Activated T-helper 1 cell treated with anti-CD3 and anti-CD28 coated beads, Interleukin-12 subunit alpha, Interleukin-12 subunit beta, Interleukin-2, Interleukin-4 antibody, amounts not matched to agents 30 ng/mL and 10 ng/mL and 1 ng/mL, durations not matched to agents 14 hours and 24 hours and 36 hours (primary cell): Measurements from ENCODE around the gene TMEM88. TPM values are rescaled to one million over a fixed set of nuclear protein-coding genes. Genes with fewer than 3 reads are reported as not detected.

Experiments
- DNase-seq: peaks from one replicate; pipeline ENCODE4 v3.0.0; 2021; ENCODE audit warnings: low spot score
- H3K27ac Mint-ChIP-seq: one replicate; pipeline ENCODE4 v1.8.0; 2021; ENCODE audit warnings: mild to moderate bottlenecking, mixed read lengths
- H3K27me3 Mint-ChIP-seq: one replicate; pipeline ENCODE4 v1.8.0; 2022; ENCODE audit warnings: mild to moderate bottlenecking, moderate library complexity, mixed read lengths; ENCODE audit not compliant: insufficient read depth
- H3K36me3 Mint-ChIP-seq: one replicate; pipeline ENCODE4 v1.8.0; 2021; ENCODE audit warnings: low read depth, mixed read lengths
- H3K4me1 Mint-ChIP-seq: one replicate; pipeline ENCODE4 v1.8.0; 2021; ENCODE audit warnings: low read depth, mixed read lengths
- H3K4me3 Mint-ChIP-seq: one replicate; pipeline ENCODE4 v1.8.0; 2021; ENCODE audit warnings: mild to moderate bottlenecking, moderate library complexity, mixed read lengths
- H3K9me3 Mint-ChIP-seq: one replicate; pipeline ENCODE4 v1.8.0; 2021; ENCODE audit warnings: mixed read lengths
- intact Hi-C: fragments of 100-400 bp; cut with micrococcal nuclease; formaldehyde crosslinking; loops from one replicate; pipeline ENCODE4 v1.15.1; 2024
- total RNA-seq: library from RNA; stranded (reverse); gene quantifications from 2 replicates; pipeline ENCODE4 v1.2.3, GENCODE V29; 2022

The TMEM88 gene
- total RNA-seq, 1 donor from 2014 or later, result 7.4 TPM

DNA sequence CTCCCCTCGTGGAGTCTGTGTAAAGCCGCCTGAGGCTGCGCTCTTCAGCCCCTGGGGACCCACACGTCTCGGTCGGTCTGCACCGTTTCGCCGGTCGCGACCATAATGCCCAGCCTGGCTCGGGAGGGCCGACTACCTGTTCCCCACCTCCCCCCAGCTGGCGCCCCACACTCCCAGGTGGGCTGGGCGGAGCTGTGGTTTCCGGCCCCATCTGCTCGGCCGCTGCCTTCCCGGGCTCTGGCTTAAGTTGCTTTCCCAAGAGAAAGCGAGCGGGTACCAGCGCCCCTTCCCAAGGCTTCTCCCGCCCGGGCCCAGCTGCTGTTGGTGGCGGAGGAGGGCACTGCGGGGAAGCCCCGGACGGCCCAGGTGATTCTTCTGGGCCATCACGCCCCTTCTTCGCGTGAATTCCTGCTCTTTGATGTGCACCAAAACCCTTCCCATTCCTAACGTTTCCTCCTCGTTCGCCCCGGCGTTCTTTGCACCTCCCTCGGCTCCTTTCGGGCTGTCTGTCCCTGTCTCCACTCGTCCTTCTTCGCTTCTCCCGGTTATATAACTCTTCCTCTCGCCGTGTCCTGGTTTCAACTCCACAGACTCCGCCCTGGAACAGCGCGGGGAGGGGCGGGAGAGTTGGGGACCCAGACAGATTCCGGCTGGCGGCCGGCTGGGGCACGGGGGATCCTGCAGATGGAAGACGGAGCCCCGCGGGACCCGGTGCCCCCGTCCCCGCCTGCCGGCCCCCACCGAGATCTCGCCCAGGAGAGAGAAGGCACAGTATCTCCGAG is 18.9 kb upstream of the TMEM88 start:
- H3K4me3 Mint-ChIP-seq, result peak overlapping the region; percentile 85
- peaks cover 54% of the 10 kb centered on the region for H3K4me1 Mint-ChIP-seq
- peaks cover 4% of the 10 kb centered on the region for H3K36me3 Mint-ChIP-seq
- H3K27me3 Mint-ChIP-seq, result peaks cover 12% of the 10 kb centered on the region
- no peaks in the 10 kb centered on the region for H3K9me3 Mint-ChIP-seq
- intact Hi-C loops, result loop anchor here (1.0 to 2.0 kb wide), 3 partner anchors 8 to 263 kb away; partner anchors contain the start of gene TP53
- peak overlapping the region; percentile 64 for H3K27ac Mint-ChIP-seq
- DNase-seq, result no peak

DNA sequence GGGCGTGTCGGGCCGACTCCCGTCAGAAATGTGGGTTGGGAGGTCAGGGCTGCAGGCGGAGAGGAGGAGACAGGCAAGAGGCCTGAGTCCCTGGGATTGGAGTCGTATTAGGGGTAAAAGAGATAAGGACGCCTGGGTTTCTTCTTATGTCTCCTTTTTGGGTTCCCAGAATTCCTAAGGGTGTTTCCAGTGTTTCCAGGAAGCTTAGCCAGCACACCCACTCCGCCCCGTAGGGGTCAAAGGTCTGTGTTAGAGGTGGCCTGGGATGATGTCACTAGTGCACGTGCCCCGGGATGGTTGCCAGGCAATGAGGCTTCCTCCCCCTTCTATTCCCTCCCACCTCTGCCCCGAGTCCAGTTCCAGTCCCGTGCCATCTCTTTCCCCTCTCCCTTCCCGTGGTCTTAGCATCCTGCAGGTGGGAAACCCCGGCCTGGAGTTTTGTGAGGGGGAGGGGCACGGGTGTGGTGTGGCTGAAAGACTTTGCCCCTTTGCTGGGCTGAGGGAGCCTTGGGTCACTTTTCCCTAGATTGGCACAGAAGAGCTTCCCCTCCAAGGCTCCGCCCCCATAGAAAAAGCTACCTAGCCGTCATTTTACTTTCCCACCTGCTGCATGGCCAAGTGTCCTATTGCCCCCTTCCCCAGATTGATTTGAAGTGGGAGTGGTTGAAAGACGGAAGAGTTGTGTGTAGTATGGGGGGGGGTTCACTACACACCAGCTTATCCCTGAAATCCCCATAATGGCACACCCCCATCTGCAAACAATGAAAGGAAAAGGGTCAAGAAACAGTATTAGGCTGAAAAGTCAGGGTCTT is 18.1 kb upstream of the TMEM88 start:
- Mint-ChIP-seq H3K4me3 (peak overlapping the region; percentile 85), H3K27ac (peak overlapping the region; percentile 70), H3K4me1 (peaks cover 58% of the 10 kb centered on the region), H3K36me3 (peaks cover 4% of the 10 kb centered on the region), H3K9me3 (no peaks in the 10 kb centered on the region), H3K27me3 (peaks cover 9% of the 10 kb centered on the region)
- intact Hi-C loops, result no loop called here
- DNase-seq, result peak; percentile 19

DNA sequence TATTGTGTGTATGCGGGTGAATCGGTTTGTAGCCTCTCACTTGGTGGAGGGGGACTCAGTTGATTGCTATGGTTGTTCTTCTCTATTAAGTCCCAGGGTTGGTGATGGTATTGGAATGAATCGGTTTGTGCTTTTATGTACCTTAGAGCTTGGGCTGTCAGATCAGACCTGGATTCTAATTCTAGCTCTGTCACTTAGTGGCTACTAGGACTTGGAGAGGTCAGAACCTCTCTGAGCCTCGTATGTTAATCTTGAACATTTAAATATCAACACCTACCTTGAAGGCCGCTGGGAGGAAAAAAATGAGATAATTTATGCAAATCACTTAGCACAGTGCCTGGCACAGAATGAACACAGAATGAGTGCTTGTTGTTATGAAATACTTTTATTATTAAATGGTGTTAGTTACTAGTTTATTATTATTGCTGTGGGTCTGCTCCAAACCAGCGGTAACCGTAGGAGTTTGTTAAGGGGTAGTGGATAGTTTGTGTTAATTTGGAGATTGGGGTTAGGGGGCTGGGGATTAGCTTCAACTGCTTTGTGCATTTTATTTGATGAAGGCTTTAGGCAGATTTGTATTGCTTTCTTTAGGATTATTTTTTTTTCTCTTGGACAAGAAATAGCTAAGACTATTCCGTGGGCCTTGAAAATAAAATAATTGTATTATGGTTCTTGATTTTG is 17.3 kb upstream of the TMEM88 start:
- intact Hi-C loops, result no loop called here

GRCh38 chr17:7838090-7839075 is 16.5 kb upstream of the TMEM88 start:
- DNase-seq, result no peak
- Mint-ChIP-seq H3K27me3 (no peaks in the 10 kb centered on the region), H3K4me1 (peaks cover 66% of the 10 kb centered on the region)

More for the DNA sequence above, 17.3 kb upstream of the TMEM88 start:
- H3K9me3 Mint-ChIP-seq, result no peaks in the 10 kb centered on the region
- peaks cover 4% of the 10 kb centered on the region for H3K36me3 Mint-ChIP-seq
- peaks cover 62% of the 10 kb centered on the region for H3K4me1 Mint-ChIP-seq
- peak overlapping the region; percentile 70 for H3K27ac Mint-ChIP-seq
- DNase-seq, result no peak
- peaks cover 3% of the 10 kb centered on the region for H3K27me3 Mint-ChIP-seq
- peak overlapping the region; percentile 85 for H3K4me3 Mint-ChIP-seq

DNA sequence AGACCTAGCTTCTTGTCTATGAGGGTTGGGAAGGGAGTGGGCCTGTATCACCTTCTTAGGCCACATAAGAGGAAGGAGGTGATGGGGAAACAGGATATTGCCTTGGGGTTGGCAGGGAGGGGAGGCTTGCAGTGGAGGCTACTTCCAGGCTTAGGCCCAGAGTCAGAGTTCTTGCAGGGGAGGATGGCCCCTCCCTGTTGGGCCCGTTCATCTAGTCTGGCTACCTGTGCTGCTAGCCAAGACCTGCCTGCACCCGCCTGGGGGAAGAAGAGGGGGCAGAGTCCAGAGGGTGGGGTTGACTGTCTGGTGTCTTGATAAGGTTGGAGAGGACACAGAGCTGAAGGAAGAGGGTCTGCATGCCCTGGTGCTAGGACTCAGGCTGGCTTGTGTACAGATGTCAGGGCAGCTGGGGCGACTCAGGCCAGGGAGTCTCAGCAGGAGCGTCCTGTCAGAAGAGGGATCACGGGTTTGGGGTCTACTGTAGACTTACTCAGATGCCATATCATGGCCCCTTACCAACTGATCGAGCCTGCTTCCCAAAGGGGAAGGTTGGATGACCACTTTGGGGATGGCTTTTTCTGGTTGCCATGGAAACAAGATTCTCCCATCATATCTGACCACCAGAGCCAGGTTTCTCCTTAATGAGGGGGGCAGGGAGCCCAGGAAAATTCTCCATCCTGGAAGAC is 15.5 kb upstream of the TMEM88 start:
- intact Hi-C loops, result no loop called here
- Mint-ChIP-seq H3K4me3 (peak overlapping the region; percentile 72), H3K36me3 (peaks cover 7% of the 10 kb centered on the region), H3K9me3 (no peaks in the 10 kb centered on the region), H3K27ac (peak overlapping the region; percentile 72), H3K4me1 (peaks cover 62% of the 10 kb centered on the region), H3K27me3 (no peaks in the 10 kb centered on the region)
- DNase-seq, result no peak

More at GRCh38 chr17:7838090-7839075, 16.5 kb upstream of the TMEM88 start:
- peak overlapping the region; percentile 72 for H3K27ac Mint-ChIP-seq
- H3K36me3 Mint-ChIP-seq, result peaks cover 4% of the 10 kb centered on the region
- peak overlapping the region; percentile 85 for H3K4me3 Mint-ChIP-seq
- H3K9me3 Mint-ChIP-seq, result no peaks in the 10 kb centered on the region
- intact Hi-C loops, result no loop called here

GRCh38 chr17:7839876-7840261 is 15.0 kb upstream of the TMEM88 start:
- no peaks in the 10 kb centered on the region for H3K9me3 Mint-ChIP-seq
- intact Hi-C loops, result loop anchor here (2.0 to 5.0 kb wide), 5 partner anchors 17 to 533 kb away; partner anchors contain the start of genes EIF5A, HES7 and TMEM256
- no peak for DNase-seq
- H3K27ac Mint-ChIP-seq, result peak overlapping the region; percentile 65
- H3K4me1 Mint-ChIP-seq, result peaks cover 62% of the 10 kb centered on the region
- peaks cover 7% of the 10 kb centered on the region for H3K36me3 Mint-ChIP-seq
- peak overlapping the region; percentile 89 for H3K4me3 Mint-ChIP-seq
- H3K27me3 Mint-ChIP-seq, result no peaks in the 10 kb centered on the region

DNA sequence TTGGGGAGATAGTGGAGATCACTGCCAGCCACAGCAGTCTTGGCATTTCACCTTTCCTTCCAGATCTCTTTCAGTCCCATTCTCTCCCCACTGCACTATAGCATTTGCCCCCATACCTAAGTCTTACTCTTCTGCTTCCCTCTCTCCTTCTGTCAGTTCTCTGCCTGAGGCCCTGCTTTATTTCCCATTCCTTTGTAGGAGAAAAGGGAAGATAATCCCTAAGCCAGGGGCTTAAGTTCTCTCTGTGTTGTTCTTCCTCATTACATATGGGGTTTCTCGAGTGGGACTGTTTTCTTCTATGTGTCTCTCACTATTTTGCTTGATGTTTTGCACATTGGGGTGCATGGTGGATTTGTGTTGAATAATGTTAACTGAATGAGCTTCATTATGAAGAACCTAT is 14.4 kb upstream of the TMEM88 start:
- peak overlapping the region; percentile 93 for H3K27ac Mint-ChIP-seq
- no peaks in the 10 kb centered on the region for H3K9me3 Mint-ChIP-seq
- H3K27me3 Mint-ChIP-seq, result no peaks in the 10 kb centered on the region
- intact Hi-C loops, result loop anchor here (2.0 to 5.0 kb wide), 5 partner anchors 18 to 533 kb away; partner anchors contain the start of genes EIF5A, HES7 and TMEM256
- peaks cover 9% of the 10 kb centered on the region for H3K36me3 Mint-ChIP-seq
- no peak for DNase-seq
- H3K4me3 Mint-ChIP-seq, result peak overlapping the region; percentile 89
- H3K4me1 Mint-ChIP-seq, result peaks cover 62% of the 10 kb centered on the region

- peaks cover 62% of the 10 kb centered on the region for H3K4me1 Mint-ChIP-seq
Observed at GRCh38 chr17:7840875-7841274, 14.0 kb upstream of the TMEM88 start.

GRCh38 chr17:7841396-7841914 is 13.4 kb upstream of the TMEM88 start:
- DNase-seq, result peak; percentile 71
- Mint-ChIP-seq H3K36me3 (peaks cover 13% of the 10 kb centered on the region), H3K27me3 (no peaks in the 10 kb centered on the region), H3K27ac (peak overlapping the region; percentile 96), H3K9me3 (no peaks in the 10 kb centered on the region), H3K4me3 (peak overlapping the region; percentile 89), H3K4me1 (peaks cover 60% of the 10 kb centered on the region)
- intact Hi-C loops, result loop anchor here (2.0 to 5.0 kb wide), 5 partner anchors 19 to 534 kb away; partner anchors contain the start of genes EIF5A, HES7 and TMEM256

More at GRCh38 chr17:7840875-7841274, 14.0 kb upstream of the TMEM88 start:
- Mint-ChIP-seq H3K36me3 (peaks cover 11% of the 10 kb centered on the region), H3K4me3 (peak overlapping the region; percentile 89), H3K27ac (peak overlapping the region; percentile 93), H3K9me3 (no peaks in the 10 kb centered on the region), H3K27me3 (no peaks in the 10 kb centered on the region)
- intact Hi-C loops, result loop anchor here (2.0 to 5.0 kb wide), 5 partner anchors 18 to 534 kb away; partner anchors contain the start of genes EIF5A, HES7 and TMEM256
- DNase-seq, result no peak

GRCh38 chr17:7841915-7842379 is 12.9 kb upstream of the TMEM88 start:
- peak; percentile 82 for DNase-seq
- Mint-ChIP-seq H3K27ac (peak overlapping the region; percentile 96), H3K36me3 (peaks cover 17% of the 10 kb centered on the region), H3K4me3 (peak overlapping the region; percentile 89), H3K4me1 (peaks cover 60% of the 10 kb centered on the region), H3K9me3 (no peaks in the 10 kb centered on the region), H3K27me3 (no peaks in the 10 kb centered on the region)
- intact Hi-C loops, result loop anchor here (1.0 to 5.0 kb wide), 10 partner anchors 19 to 535 kb away; partner anchors contain the start of genes CNTROB, EIF5A, HES7 and POLR2A
